Stimulated activated CD4-positive, alpha-beta T cell treated with anti-CD3 and anti-CD28 coated beads, Interleukin-2, amount 100 ng/mL, for 4 hours (primary cell): ENCODE results near the gene MITF.
"Not testable (repeated sequence)": the region's sequence is repeated elsewhere in the genome, so short reads cannot be mapped to it uniquely, and the experiment has no call there.

ENCODE experiments used
- DNase-seq: peaks from one replicate; pipeline ENCODE4 v3.0.0-alpha.2; 2020; ENCODE audit warnings: low read depth

The MITF gene

GRCh38 chr3:69787436-69788168 lies 48.3 kb downstream of the MITF start:
- DNase-seq, result no peak

- DNase-seq, result no peak
These were observed 51.8 kb downstream of the MITF start for GRCh38 chr3:69791106-69791505.

DNA sequence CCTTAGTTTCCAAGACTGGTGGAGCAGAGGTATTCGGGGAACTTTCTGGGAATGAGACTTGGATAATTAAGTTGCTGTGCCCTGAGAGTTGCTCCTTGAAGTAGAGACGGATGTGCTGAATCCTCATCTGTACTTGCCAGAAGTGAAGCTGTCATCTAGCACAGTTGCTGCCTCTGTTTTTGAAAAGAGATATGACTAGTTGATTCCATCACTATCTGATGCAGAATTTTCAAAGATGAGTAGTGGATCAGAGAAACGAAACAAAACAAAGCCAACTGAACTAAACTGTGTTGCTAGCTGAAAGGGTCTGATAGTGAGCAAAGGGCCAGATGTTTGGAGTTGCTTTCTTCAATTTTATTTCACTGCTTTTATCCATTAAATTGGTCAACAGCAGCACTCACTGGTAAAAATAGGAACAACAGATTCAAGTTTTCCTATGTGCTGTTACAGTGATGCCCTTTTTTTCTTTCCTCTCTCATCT lies 52.7 kb downstream of the MITF start:
- DNase-seq, result no peak

DNA sequence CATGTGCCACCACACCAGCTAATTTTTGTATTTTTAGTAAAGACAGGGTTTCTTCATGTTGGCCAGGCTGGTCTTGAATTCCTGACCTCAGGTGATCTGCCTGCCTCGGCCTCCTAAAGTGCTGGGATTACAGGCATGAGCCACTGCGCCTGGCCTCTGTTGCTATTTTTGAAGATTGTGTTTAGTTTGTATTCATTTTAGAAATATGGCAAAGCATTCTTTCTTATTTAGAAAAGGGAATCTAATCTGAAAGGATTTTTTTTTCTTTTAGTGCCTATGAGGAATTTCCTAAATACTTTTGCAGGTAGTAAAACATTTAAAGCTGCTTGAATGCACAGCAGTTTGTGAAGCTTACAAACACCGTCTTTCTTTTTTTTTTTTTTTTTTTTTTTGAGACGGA lies 56.9 kb downstream of the MITF start:
- not testable (repeated sequence) for DNase-seq

DNA sequence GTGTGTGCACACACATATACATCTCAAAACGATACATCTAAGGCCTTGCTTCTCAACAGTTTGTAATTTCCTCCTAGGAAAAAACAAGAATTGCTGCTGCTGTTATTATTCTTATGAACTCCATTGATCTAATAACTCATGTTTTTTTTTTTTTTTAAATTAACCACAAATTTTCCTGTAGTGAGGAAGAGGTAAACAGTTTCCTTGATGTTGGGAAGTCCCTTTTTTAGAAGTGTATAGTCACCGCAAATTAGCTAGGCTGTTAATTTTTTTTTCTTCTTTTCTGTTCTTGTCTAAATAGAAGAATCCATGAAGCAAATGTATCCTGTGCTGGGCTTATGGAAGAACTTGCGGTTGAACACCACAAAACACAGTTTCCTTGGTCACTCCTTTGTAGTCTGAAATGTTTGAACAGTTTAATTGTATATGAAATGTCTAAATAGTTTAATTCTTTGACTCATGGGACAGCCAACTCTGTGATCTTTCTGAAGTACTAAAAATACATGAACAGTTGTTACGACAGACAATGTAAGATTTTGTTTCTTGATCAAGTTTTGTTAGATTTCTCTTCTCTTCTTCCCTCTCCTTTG lies 64.5 kb downstream of the MITF start:
- DNase-seq, result no peak

GRCh38 chr3:69805491-69805890 lies 66.2 kb downstream of the MITF start:
- DNase-seq, result no peak

DNA sequence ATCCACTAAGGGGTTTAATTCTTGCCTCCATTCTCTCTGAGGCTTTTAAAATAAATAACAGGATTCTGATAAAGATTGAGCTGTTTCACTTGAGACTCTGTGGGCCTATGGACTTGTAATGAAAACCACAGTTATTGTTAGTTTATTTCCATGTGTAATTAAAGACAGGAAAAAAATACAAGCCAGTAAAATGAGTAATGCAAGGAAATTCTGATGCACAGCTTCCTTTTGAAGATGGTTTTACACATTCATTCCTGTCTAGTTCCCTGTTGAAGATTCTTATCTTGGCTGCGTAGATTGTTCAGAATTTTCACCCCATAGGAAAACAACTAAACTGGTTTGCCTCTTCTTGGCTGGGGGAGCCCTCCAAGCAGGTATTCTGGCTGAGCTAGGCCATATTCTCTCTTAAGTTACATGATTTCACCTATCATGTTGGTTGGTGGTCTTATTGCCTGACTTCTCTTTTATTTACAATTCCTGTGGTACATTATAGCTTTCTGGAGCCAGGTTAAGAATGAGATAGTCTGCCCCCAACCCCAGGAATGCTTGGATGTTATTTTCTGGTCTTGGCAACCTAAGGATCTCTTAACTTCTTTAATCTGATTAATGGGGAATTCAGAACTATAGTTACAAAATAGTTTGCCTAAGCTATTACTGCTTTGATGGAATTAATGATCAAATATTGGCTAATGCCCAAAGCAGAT lies 67.6 kb downstream of the MITF start:
- no peak for DNase-seq

DNA sequence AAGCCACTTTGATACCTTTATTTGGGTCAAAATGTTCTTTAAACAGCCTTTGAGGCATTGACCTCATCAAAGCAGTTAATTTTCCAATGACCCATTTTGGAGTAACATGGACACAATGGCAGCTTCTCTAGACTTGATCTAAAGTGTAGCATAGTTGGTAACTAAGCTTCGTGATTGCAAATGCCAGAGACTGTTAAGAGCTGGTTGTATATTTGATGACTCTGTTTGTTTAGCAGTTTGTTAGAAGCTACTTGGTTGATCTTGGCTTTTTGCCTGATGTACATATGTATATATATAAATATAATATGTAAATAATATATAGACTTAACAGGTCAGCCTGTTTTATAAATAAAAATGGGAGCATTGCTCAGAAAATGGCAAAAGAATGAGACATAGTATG lies 68.4 kb downstream of the MITF start:
- DNase-seq, result no peak

DNA sequence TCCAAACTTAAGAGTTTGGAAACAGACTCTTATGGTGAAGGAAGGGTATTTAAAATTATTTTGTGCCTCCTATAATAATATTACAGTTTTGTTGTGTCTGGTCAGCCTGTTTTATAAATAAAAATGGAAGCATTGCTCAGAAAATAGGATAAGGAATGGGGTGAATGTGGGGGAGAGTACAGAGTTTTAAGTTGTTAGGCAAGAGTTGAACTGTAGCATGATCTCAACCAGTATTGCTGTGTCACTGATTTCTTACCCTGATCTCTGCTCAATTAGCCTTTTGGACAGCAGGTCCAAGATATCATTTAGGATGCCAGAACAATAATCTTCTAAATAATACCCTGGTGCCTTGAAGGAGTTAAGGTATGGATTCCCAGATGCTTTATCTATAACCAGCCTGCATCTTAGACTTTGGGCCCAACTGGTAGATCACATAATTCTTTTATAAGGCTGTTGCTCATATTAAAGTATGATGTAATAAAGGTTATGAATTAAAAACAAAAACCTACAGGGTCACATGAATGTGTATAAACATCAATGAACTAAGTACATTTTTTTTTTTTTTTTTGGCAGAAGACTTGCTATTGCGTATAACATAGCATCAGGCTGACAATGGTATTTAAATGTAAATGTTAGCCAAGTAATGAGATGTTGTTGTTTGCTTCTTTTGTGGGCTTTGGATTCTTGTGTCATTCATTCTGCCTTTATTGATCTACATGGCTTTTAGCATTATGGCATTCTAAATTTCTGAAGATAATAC lies 70.0 kb downstream of the MITF start:
- DNase-seq, result no peak

GRCh38 chr3:69811452-69812401 lies 72.5 kb downstream of the MITF start:
- no peak for DNase-seq

DNA sequence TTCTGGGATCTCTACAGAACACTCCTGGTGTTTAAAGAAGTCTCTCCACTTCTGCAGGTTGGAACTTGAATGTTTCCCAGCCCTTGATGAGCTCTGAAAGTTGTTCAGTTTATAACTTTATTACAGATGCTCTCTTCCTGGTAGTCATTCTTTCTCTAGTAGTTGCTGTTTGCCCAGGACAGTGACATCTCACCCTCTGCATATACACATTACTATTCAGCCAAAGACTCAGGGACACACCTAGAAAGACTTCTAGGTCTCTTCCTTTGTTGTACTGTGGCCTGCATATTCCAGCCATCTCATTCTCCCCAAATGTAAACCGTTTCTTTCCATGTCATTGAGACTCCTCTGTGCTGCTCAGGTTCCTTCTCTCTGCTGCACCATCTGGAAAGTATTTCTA lies 76.7 kb downstream of the MITF start:
- no peak for DNase-seq

DNA sequence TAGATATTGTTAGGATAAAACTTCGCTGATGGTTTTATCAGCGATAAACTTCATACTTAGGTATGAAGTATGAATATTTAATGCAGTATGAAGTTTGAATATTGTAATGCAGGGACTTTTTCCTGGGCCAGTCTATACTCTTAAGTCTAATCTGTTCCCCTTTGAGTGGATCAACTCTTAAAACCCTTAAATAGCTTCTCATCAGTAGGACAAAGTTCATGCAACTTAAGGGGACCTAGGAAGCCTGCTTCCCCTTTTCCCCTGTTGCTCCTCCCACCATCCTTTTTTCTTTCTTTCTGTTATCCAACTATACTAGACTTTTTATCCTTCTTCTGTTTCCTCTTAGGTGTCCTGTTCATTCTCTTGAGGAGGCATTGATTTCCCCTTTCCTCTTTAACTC lies 78.7 kb downstream of the MITF start:
- no peak for DNase-seq

- DNase-seq, result no peak
These were observed 80.0 kb downstream of the MITF start for GRCh38 chr3:69819282-69819681.

- DNase-seq, result no peak
These were observed 81.9 kb downstream of the MITF start for GRCh38 chr3:69821133-69821532.

- DNase-seq, result no peak
These were observed 84.5 kb downstream of the MITF start for GRCh38 chr3:69823743-69824142.

DNA sequence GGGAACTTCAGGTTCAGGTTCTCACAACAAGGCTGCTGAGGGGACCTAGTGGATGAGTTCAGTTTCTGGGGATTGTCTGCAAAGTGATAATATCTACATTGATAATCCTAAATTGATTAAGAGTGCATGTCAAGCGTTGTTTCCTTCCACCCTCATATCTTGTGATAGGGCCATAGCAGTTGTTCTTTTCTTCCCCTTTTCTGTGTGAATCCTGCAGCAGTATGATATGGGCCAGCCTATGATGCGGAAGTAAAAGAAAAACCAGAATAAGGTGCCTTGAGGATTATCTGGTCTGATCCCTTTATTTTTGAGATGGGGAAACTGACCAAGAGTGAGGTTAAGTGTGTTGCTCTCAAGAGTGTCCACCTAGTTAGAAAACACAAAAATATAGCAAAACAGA lies 86.2 kb downstream of the MITF start:
- DNase-seq, result no peak

- DNase-seq, result no peak
These were observed 87.9 kb downstream of the MITF start for GRCh38 chr3:69827127-69827526.

DNA sequence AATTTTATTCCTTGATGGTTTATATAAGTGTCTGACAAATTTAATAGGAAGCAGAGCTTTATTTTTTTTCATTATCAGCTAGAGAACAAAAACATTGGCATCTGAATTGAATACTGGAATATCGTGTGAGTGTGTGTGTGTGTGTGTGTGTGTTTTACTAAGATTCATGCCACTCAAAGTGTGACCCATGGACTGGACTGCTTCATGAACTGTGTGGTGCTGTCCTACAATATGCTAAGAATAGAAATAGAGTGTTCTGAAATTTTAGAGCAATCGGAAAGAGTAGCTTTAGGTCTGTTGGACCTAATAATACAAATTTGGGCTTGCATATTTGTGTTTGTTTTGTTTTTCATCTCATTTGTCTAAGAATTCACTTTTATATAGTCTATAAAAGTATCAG lies 89.6 kb downstream of the MITF start:
- no peak for DNase-seq

- no peak for DNase-seq
These were observed 90.9 kb downstream of the MITF start for GRCh38 chr3:69830147-69830546.

DNA sequence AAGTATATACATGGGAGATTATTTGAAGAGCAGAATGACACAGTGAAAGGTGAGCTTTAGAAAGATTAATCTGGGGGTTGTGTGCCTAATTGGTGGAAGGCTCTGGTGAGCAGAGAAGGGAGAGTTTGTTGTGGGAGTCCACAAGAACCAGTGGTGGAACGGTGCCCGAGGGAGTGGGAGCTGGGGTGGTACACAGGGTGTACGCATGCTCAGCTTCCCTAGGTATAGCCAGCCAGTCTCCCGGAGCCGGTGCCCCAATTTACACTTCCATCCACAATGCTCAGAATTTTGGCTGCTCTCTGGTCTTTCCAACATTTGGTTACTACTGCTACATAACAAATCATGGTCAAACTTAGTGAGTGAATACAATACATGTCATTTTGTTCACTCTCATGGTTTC lies 92.5 kb downstream of the MITF start:
- no peak for DNase-seq

DNA sequence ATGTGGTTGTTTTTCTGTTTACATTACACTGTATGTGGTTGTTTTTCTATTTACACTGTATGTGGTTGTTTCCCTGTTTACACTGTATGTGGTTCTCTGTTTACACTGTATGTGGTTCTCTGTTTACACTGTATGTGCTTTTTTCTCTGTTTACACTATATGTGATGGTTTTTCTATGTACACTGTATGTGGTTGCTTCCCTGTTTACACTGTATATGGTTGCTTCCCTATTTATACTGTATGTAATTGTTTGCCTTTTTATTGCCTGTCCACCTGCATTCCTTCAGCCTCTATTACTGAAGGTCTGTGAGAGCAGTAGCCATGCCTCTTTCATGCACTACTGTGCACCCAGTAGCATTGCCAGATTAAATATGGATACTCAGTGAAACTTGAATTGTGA lies 94.3 kb downstream of the MITF start:
- DNase-seq, result no peak
